Measurements from ENCODE around the gene BCL2.

GRCh38 chr18:63267975-63268721, 51.4 kb downstream of the BCL2 start:
- no peak for TF ChIP-seq CTCF (IDR thresholded peaks at IDR 0.05)
- TF ChIP-seq EZH2phosphoT487 (IDR thresholded peaks at IDR 0.05) = no peak
- no peak for TF ChIP-seq EZH2 (IDR thresholded peaks at IDR 0.05)
